HCEC 1CT (cell line): ENCODE data around the gene ANXA4.
A peak's percentile ranks its signal among the peaks of the same experiment; 100 is the strongest.
"Not testable (repeated sequence)": the region's sequence is repeated elsewhere in the genome, so short reads cannot be mapped to it uniquely, and the experiment has no call there.

Source experiments
- DNase-seq: peaks from one replicate; pipeline ENCODE4 v3.0.0-alpha.2; 2017

Gene ANXA4

DNA sequence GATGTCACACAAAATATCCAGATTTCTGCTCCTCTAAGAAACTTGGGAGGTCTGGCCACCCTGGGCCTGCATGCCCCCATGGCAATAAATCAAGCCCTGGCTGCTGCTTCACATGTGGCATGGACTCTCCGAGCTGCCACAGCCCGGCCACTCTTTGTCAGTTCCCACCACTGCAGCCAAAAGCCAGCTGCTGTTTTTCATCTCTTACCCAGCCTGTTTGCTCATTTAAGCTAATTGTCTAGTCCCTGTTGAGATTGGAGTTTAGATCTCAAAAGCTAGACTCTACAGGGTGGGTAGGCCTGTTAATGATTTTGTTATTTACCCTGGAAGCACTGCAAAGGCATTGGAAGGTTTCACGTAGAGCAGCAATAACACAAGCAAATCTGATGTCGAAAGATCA lies 20.9 kb upstream of the ANXA4 start:
- DNase-seq, result no peak

DNA sequence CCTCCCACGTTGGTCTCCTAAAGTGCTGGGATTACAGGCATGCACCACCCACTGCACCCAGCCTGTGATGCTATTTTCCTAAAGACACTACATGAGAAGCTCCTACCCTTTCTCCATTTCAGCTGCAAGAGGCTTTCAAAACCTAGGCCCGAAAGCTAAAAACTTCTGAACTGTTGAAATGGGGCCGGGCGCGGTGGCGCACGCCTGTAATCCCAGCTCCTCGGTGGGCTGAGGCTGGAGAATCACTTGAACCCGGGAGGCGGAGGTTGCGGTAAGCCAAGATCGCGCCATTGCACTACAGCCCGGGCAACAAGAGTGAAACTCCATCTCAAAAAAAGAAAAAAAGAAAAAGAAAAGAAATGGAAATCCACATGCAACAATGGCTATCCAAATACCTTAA lies 18.1 kb upstream of the ANXA4 start:
- DNase-seq, result no peak

DNA sequence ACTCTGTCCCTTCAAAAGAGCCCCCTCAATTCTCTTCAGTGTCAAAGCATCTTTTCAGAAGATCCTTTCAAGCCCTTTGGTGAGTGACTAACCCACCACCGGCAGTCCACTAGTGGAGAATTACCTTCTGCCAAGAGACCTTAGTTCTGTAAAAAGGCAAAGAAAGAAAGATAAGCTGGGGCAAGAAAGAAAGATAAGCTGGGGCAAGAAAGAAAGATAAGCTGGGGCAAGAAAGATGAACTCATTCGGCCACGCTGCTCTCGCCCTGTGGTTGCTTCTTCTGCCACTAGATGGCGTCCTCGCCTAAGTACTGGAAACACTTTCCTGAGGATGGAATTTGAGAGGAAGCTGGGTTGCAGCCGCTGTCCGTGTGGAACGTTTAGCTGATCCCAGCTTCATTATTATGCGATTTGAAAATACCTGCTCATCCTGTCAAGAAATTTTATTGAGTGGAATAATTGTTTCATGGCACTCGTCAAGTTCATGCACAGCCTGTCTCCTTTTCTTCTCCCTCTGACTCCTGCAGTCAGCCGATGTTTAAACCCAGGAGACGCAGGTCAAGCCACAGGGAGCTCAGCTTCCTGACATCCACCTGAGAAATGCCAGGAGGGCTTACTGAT lies 17.3 kb upstream of the ANXA4 start:
- peak; percentile 64 for DNase-seq

DNA sequence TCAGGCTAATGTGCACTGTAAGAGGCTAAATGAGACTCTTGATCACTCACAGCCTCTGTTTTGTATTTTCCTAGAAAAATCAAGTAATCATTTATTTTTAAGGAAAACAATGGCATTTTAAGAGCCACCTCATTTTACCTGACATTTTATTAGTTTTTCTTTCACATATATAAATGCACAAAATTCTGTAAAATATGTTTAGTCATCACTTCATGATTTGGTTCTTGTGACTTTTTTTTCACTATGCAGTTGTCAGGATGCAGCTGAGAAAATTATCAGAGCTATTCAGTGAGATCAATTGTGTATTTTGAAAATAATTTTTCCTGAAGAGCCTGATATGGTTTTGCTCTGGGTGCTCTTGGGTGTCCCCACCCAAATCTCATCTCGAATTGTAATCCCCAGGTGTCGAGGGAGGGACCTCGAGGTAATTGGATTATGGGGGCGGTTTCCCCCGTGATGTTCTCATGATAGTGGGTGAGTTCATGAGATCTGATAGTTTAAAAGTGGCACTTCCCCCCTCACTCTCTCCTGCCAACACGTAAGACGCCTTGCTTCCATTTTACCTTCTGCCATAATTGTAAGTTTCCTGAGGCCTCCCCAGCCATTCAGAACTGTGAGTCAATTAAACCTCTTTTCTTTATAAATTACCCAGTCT lies 16.1 kb upstream of the ANXA4 start:
- DNase-seq, result no peak

DNA sequence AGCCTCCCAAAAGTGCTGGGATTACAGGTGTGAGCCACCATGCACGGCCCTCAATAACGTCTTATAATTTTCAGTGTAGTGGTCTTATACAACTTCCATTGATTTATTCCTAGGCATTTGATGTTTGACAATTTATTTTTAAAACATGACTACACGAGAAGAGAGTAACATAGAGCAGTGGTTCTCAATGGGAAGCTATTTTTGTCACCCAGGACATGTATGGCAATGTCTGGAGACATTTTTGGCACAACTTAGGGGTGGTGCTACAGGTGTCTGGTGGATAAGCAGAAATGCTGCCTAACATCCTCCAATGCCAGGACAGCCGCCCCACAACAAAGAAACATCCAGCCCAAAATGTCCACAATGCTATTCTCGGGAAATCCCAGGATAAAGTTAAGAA lies 12.7 kb upstream of the ANXA4 start:
- DNase-seq, result no peak

DNA sequence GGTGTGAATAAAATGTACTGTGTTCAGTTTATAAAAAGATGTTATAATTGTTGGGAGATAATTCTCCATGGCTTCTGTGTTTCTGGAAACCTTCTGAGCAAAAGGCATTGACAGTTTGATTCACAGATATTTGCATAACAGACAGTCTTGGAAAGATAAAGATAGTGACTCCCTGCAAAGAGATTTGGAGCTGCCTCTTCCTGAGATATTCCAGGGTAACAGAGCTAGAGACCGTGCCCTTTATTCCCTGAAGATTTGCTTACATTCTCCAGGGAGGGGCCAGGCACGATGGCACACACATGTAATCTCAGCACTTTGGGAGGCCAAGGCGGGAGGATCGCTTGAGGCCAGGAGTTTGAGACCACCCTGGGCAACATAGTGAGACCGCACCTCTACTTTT lies 12.2 kb upstream of the ANXA4 start:
- DNase-seq, result no peak

DNA sequence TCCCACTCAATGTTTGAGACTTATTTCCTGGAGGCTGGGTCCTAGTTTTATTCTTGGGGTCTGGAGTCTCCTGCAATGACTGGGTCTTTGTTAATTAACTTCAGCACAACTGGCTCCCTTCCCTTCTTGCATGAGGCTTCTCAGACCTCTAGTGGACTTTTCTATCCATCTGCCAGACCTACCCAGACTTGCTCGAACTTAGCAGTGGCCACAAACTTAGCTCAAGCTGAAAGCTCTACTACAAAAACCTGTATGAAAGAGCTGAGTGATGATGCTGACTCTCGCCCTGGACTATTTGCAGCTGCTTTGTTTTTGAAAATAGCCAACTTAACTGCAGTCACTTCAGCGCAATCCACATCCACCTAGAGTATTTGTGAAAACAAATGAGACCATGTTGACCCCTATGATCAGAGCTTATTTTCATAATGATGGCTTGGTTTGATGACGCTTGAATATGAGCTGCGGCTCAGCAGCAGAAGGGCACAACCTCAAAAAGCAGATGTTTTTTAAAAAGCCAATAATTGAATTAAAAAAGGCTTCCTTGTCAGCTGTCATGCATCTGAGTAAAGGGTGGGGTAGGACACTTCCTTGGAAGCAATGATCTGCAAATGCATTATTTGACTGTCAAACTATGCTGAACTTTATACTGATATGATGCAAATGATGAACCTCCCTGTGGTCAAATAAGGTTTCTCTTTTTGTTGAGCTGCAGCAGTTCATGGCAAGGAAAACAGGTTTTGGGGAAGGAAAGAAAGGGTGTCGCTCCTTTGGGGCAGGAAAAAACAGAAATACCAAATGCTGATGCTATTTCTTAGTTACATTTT lies 10.6 kb upstream of the ANXA4 start:
- no peak for DNase-seq

DNA sequence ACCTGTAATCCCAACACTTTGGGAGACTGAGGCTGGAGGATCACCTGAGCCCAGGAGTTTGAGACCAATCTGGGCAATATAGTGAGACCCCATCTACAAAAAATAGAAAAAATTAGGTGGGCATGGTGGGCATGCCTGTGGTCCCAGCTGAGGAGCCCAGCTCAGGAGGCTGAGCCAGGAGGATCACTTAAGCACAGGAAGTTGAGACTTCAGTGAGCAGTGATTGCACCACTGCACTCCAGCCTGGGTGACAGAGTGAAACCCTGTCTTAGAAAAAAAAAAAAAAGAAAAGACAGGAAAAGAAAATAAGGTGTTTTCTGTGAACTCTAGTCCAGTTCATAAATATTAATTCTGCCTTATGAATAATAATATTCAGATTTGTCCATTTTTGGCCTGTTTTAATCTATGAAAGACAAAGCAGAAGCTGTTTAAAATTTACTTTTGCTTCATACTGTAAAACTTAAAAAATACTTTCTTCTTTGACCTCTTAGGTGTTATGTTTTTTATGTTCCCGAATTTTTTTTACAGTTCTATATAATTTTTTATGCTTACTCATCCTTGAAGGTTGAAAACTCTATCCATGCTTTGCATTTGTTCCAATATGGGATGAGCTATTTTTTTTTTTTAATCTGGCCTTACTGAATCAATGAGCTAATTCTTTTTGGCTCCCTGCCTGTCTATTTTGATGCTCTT lies 8.4 kb upstream of the ANXA4 start:
- DNase-seq, result no peak

DNA sequence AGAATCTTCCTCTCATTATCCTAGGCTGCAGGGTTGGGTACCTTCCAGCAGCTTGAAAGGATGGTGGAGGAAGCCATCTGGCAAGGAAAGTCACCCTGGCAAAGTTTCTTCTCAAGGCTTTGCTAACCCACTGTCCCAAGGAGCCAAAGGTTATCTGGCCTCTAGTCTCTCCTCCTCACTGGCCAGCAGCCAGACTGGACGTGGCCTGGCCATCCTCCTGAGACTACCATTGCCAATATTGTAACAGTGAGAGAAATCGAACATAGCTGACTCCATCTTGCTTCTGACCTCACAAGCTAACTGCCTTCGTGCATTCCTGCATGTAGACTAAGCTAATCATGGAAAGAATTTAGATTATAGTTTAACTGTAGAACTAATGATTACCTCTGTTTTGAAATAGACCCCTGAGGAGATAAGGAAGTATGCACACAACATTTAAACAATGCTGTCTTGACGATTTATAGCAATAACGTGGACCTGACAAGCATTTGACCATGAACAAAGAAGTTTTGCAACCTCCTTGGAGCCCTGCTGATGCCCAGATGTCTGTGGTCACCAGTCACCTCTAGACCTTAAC lies 7.8 kb upstream of the ANXA4 start:
- DNase-seq, result no peak

DNA sequence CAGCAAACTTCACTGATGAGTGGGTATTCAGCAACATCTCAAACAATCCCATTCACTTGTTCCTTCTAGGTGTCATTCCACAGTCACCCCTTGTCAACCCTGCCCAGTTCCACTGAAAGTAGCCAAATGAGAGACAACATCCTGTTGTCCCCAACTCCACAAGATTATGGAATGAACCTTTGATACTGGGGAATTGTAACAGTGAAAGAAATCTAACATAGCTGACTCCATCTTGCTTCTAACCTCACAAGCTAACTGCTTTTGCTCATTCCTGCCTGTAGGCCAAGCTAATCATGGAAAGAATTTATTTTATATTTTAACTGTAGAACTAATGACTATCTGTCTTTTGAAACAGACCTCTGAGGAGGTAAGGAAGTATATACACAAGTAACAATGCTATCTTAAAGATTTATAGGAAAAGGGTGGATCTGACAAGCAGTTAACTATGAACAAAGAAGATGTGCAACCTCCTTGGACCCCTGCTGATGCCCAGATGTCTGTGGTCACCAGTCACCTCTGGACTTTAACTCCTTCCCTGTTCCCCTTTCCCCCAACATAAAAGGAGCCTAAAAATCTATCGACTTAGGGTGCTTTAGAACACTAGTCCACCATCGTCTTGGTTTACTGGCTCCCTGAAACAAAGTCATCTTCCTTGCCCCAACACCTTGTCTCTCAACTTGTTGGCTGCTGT lies 6.9 kb upstream of the ANXA4 start:
- DNase-seq, result no peak

DNA sequence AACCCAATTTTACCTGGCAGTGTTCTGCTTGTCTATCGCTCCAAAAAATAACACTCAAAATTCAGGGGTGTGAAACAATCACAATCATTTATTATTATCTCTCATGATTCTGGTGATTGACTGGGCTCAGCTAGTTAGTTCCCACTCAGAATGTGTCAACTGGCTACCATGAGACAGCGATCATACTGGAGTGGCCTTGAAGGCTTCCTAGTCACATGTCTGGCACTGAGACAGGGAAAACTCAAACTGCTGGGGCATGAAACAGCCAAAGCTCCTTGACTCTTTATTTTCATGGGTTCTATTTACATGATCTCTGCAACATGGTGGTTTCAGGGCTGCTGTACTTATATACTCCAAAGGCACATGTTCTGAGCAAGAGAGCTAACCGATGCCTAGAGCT lies 6.2 kb upstream of the ANXA4 start:
- DNase-seq, result no peak

DNA sequence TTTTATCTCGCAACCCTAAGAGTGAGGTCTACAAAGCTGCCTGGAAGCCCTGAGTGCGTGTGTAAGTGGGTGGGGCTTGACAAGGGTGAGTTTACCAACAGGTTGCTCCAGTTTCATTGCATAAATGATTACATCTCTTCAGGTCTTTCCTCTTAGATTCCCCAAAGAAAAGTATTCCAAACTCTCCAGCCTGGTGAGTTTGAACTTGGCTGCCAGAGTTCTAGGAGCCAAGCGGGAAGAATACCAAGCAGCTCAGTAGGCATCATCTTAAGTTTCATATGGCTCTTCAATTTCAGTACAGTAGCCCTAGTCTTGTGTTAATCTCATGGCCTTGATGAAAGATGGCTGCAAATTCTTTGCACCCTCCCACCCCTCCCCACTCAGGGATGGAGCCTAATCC lies 3.8 kb upstream of the ANXA4 start:
- not testable (repeated sequence) for DNase-seq

DNA sequence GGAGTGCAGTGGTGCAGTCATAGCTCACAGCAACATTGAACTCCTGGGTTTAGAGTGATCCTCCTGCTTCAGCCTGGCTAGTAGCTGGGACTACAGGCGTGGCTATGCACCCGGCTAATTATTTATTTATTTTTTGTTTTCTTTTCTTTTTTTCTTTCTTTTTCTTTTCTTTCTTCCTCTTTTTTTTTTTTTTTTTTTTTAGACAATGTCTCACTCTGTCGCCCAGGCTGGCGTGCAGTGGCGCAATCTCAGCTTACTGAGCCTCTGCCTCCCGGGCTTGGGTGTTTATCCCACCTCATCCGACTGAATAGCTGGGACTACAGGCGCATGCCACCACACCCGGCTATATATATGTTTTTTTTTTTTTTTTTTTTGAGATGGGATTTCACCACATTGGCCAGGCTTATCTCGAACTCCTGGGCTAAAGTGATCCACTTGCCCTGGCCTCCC lies 1.4 kb upstream of the ANXA4 start:
- no peak for DNase-seq

DNA sequence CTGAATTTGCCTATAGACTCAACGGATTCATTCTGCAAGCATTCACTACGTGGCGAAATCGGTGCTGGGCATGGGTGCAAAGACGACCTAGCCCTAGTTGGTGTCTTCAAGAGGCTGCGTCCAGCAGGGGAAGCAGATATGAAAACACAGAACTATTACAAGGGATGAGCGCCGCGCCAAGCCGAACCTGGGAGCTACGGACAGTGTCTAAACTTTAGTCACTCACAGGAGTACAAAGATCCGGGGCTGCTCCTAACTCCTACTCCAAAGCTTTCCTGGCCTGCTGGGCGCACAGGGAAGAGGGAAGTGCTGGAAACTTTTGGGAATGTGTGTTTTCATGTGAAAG lies 732 bp upstream of the ANXA4 start:
- peak; percentile 80 for DNase-seq

DNA sequence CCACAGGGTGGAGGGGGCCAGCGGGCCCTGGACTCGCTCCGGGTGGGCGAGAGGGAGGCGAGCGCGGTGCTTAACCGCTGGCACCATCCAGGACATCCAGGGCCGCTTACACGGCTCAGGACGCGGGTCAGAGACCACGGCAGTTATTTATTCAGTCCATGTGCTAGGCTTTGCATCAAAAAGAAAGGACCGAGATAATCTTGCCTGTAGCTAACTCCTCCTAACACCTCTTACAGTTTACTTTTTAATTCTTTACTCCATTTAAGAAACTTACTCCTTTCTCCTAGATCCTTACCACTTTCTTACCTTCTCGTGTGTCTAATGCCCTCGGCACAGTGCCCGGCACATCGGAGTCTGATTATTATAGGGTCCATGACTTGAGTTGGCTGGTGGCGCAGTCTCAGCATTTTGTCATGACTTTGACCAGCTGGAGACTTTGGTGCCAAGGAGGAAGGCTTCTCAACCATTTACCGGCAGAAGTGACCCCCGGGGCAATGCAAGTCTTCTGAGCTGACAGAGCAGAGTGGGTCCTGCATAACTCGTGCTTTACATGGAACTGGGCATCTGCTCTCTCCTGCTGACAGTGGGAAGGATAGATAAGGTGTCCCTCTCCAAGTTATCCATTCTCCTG lies 503 bp downstream of the ANXA4 start:
- DNase-seq, result no peak

DNA sequence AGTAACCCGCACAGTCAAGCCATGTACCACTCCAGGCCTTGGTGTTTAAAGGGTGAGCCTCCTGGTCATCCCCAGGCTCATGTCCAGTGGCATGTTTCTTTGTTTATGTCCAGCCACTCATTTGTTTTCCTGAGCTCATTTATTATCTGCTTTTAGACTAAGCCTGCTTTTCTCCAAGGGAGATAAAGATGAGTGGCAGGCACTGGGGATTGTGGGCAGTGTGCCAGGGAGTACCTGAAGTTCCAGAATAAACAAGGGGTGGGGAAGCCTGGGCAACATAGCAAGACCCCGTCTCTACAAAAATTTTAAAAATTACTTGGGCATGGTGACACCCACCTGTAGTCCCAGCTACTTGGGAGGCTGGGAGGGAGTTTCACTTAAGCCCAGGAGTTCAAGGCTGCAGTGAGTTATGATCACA lies 1.9 kb downstream of the ANXA4 start:
- DNase-seq, result no peak

DNA sequence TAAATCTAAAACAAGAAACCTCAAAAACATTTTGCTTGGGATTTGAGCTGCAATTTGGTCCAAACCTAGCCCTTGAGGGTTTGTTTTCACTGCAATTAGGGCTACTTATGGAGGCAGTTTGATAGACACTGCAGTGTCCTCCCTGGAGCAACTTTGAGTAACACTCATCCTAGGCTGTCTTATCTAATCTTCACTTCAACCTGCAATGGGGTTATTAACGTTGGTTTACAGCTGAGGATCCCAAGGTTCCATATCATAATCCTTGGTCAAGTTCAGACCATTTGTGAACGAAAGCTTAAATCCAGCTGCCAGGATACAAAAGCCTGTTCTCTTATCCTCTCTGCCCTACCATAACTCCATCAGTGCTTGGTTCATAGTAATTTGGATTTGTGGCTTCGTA lies 2.5 kb downstream of the ANXA4 start:
- no peak for DNase-seq

DNA sequence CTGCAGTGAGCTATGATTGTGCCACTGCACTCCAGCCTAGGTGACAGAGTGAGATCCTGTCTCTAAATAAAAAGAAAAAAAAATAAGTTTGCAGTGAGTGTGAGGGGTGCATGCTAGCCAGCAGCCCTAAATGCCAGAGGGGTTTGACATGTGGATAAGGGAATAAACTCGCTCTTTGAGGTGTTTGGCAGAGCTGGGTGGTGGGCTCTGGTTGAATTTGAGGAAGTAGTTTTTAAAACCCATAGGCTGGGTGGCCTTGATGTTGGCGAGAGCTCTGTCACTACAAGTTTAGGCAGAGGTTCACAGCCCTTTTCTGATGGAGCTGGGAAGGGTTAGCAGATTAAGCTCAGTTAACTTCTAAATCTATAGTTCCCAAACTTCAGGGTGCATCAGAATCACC lies 3.1 kb downstream of the ANXA4 start:
- no peak for DNase-seq

DNA sequence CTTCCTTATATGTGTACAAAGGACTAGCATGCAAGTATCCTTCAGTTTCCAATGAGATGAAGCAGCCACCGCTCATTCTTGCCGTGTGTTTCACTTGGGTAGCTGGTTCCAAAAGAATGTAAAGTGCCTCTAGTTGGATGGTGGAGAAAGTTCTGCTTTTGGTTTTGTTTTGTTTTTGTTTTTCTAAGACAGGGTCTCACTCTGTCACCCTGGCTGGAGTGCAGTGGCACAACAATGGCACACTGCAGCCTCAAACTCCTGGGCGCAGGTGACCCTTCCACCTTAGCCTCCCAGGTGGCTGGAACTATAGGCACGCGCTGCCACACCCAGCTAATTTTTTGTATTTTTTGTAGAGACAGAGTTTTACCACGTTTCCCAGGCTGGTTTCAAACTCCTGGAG lies 8.3 kb downstream of the ANXA4 start:
- DNase-seq, result no peak

DNA sequence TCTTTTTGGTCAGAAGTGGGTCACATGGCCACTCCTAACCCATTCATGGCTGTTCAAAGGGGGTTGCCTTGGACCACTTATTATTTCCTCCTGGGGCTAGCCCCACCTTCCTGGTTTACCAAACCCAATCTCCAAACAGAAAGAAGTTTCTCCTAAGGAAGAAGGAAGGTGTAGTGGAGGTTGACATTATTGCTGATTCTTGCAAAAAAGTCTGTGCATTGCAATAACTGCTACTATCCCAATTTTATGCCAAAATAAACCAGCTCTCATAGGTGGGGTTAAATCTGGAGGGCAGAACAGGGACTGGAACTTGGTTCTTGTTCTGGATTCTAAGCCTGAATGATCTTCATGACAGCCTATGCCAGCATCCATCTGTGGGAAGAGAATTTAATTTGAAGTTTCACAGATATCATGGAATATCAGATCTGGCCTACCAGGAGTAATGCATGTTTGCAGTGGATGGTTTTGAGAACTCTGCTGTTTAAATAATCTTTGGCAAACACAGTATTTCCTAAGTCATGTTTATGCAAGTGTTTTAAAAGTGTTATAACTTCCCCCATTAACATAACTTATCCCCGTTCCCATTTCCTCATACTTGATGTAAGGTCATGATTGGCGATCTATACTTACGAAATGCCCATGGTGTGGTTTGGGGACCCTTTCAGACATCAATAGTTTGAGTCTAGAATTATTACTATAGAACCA lies 11.9 kb downstream of the ANXA4 start:
- DNase-seq, result no peak

DNA sequence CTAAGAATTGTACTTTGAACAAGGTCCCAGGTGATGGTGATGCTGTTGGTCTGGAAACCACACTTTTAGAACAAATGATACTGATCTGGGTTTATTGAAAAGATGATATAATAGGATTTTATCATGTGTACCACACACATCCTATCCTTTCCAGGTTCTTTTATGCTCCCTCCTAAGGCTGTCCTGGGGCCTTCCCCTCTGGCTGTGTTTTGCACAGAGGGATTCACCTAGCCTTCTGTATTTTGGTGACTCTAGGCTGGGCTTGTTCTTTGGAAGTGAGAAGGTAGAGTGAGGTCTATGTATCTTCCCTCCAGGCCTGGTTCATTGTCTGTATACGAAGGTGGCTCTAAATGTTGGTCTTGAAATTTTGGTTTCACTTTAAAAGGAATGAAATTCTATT lies 12.7 kb downstream of the ANXA4 start:
- no peak for DNase-seq
